Stimulated activated memory B cell treated with anti-CD40 and anti-IgM and Interleukin-4, amounts not matched to agents 10 μg/mL and 1 μg/mL and 100 μg/mL, for 72 hours (primary cell): ENCODE measurements around the gene FGGY.
"Not testable (repeated sequence)": the region's sequence is repeated elsewhere in the genome, so short reads cannot be mapped to it uniquely, and the experiment has no call there.

ENCODE experiments used
- ATAC-seq: fragments of 150-1000 bp; cut with Tn5 transposase; 2 replicates; pipeline ENCODE4 v1.10.0; 2021
- H3K27ac Mint-ChIP-seq: one replicate; pipeline ENCODE4 v1.8.0; 2022; ENCODE audit warnings: mild to moderate bottlenecking, mixed read lengths
- H3K27me3 Mint-ChIP-seq: one replicate; pipeline ENCODE4 v1.8.0; 2022; ENCODE audit warnings: mixed read lengths
- H3K36me3 Mint-ChIP-seq: one replicate; pipeline ENCODE4 v1.8.0; 2022; ENCODE audit warnings: mixed read lengths
- H3K4me1 Mint-ChIP-seq: one replicate; pipeline ENCODE4 v1.8.0; 2022; ENCODE audit warnings: mixed read lengths
- H3K4me3 Mint-ChIP-seq: one replicate; pipeline ENCODE4 v1.8.0; 2022; ENCODE audit warnings: mild to moderate bottlenecking, moderate library complexity, mixed read lengths
- H3K9me3 Mint-ChIP-seq: one replicate; pipeline ENCODE4 v1.8.0; 2022; ENCODE audit warnings: mixed read lengths

The FGGY gene

GRCh38 chr1:59714966-59715365, 418.1 kb downstream of the FGGY start:
- H3K27ac Mint-ChIP-seq = no peak overlapping the region
- H3K9me3 Mint-ChIP-seq = no peaks in the 10 kb centered on the region
- ATAC-seq = no peak
- no peaks in the 10 kb centered on the region for H3K36me3 Mint-ChIP-seq
- H3K4me1 Mint-ChIP-seq = no peaks in the 10 kb centered on the region
- no peak overlapping the region for H3K4me3 Mint-ChIP-seq
- no peaks in the 10 kb centered on the region for H3K27me3 Mint-ChIP-seq

GRCh38 chr1:59716832-59717231, 419.9 kb downstream of the FGGY start:
- ATAC-seq = no peak
- H3K4me3 Mint-ChIP-seq = no peak overlapping the region
- H3K27ac Mint-ChIP-seq = no peak overlapping the region
- H3K27me3 Mint-ChIP-seq = no peaks in the 10 kb centered on the region
- H3K4me1 Mint-ChIP-seq = no peaks in the 10 kb centered on the region
- peaks cover under 1% of the 10 kb centered on the region for H3K36me3 Mint-ChIP-seq
- no peaks in the 10 kb centered on the region for H3K9me3 Mint-ChIP-seq

GRCh38 chr1:59718064-59718988, 421.4 kb downstream of the FGGY start:
- H3K9me3 Mint-ChIP-seq = no peaks in the 10 kb centered on the region
- H3K27me3 Mint-ChIP-seq = no peaks in the 10 kb centered on the region
- no peak overlapping the region for H3K4me3 Mint-ChIP-seq
- ATAC-seq = peak; percentile 34
- no peak overlapping the region for H3K27ac Mint-ChIP-seq
- peaks cover 15% of the 10 kb centered on the region for H3K36me3 Mint-ChIP-seq
- no peaks in the 10 kb centered on the region for H3K4me1 Mint-ChIP-seq

- Mint-ChIP-seq H3K4me1 (no peaks in the 10 kb centered on the region), H3K36me3 (peaks cover 17% of the 10 kb centered on the region), H3K27ac (no peak overlapping the region), H3K27me3 (no peaks in the 10 kb centered on the region), H3K9me3 (no peaks in the 10 kb centered on the region), H3K4me3 (no peak overlapping the region)
- ATAC-seq = no peak
Measured at GRCh38 chr1:59718989-59719360, 422.1 kb downstream of the FGGY start.

- Mint-ChIP-seq H3K4me3 (no peak overlapping the region), H3K4me1 (no peaks in the 10 kb centered on the region), H3K9me3 (no peaks in the 10 kb centered on the region), H3K27ac (no peak overlapping the region), H3K27me3 (no peaks in the 10 kb centered on the region), H3K36me3 (peaks cover 23% of the 10 kb centered on the region)
- no peak for ATAC-seq
Measured at GRCh38 chr1:59720326-59721115, 423.6 kb downstream of the FGGY start.

- Mint-ChIP-seq H3K36me3 (peaks cover 24% of the 10 kb centered on the region), H3K9me3 (no peaks in the 10 kb centered on the region), H3K27me3 (no peaks in the 10 kb centered on the region), H3K27ac (no peak overlapping the region), H3K4me1 (no peaks in the 10 kb centered on the region), H3K4me3 (no peak overlapping the region)
- ATAC-seq = no peak
Measured at GRCh38 chr1:59730302-59730701, 433.4 kb downstream of the FGGY start.

- ATAC-seq = no peak
- Mint-ChIP-seq H3K9me3 (peaks cover 1% of the 10 kb centered on the region), H3K4me3 (no peak overlapping the region), H3K4me1 (no peaks in the 10 kb centered on the region), H3K27me3 (no peaks in the 10 kb centered on the region), H3K27ac (no peak overlapping the region), H3K36me3 (peaks cover 30% of the 10 kb centered on the region)
Measured at GRCh38 chr1:59730759-59731478, 434.0 kb downstream of the FGGY start.

GRCh38 chr1:59731591-59731990, 434.7 kb downstream of the FGGY start:
- Mint-ChIP-seq H3K27me3 (no peaks in the 10 kb centered on the region), H3K4me3 (no peak overlapping the region), H3K4me1 (no peaks in the 10 kb centered on the region), H3K36me3 (peaks cover 37% of the 10 kb centered on the region), H3K9me3 (peaks cover 8% of the 10 kb centered on the region), H3K27ac (no peak overlapping the region)
- ATAC-seq = no peak

GRCh38 chr1:59732214-59732955, 435.5 kb downstream of the FGGY start:
- ATAC-seq = no peak
- Mint-ChIP-seq H3K9me3 (peaks cover 9% of the 10 kb centered on the region), H3K4me3 (no peak overlapping the region), H3K27ac (no peak overlapping the region), H3K27me3 (no peaks in the 10 kb centered on the region), H3K36me3 (peaks cover 45% of the 10 kb centered on the region), H3K4me1 (no peaks in the 10 kb centered on the region)

GRCh38 chr1:59733443-59734141, 436.7 kb downstream of the FGGY start:
- no peak overlapping the region for H3K27ac Mint-ChIP-seq

GRCh38 chr1:59735927-59736326, 439.0 kb downstream of the FGGY start:
- H3K27me3 Mint-ChIP-seq, H3K4me3 Mint-ChIP-seq, H3K27ac Mint-ChIP-seq, H3K4me1 Mint-ChIP-seq, ATAC-seq: not testable (repeated sequence)
- H3K36me3 Mint-ChIP-seq = peaks cover 62% of the 10 kb centered on the region
- H3K9me3 Mint-ChIP-seq = peaks cover 12% of the 10 kb centered on the region

More at GRCh38 chr1:59733443-59734141, 436.7 kb downstream of the FGGY start:
- Mint-ChIP-seq H3K4me3 (no peak overlapping the region), H3K27me3 (no peaks in the 10 kb centered on the region), H3K36me3 (peaks cover 50% of the 10 kb centered on the region), H3K4me1 (no peaks in the 10 kb centered on the region), H3K9me3 (peaks cover 9% of the 10 kb centered on the region)
- ATAC-seq = no peak

- H3K4me3 Mint-ChIP-seq = no peak overlapping the region
- H3K36me3 Mint-ChIP-seq = peaks cover 62% of the 10 kb centered on the region
- peaks cover 12% of the 10 kb centered on the region for H3K9me3 Mint-ChIP-seq
- H3K27ac Mint-ChIP-seq = no peak overlapping the region
- no peak for ATAC-seq
- no peaks in the 10 kb centered on the region for H3K4me1 Mint-ChIP-seq
- no peaks in the 10 kb centered on the region for H3K27me3 Mint-ChIP-seq
Measured at GRCh38 chr1:59736744-59737143, 439.9 kb downstream of the FGGY start.

- no peak for ATAC-seq
- Mint-ChIP-seq H3K27ac (no peak overlapping the region), H3K4me1 (no peaks in the 10 kb centered on the region), H3K9me3 (peaks cover 12% of the 10 kb centered on the region), H3K4me3 (no peak overlapping the region), H3K27me3 (no peaks in the 10 kb centered on the region), H3K36me3 (peaks cover 68% of the 10 kb centered on the region)
Measured at GRCh38 chr1:59737638-59738037, 440.7 kb downstream of the FGGY start.

GRCh38 chr1:59738152-59738551, 441.3 kb downstream of the FGGY start:
- no peaks in the 10 kb centered on the region for H3K4me1 Mint-ChIP-seq
- H3K36me3 Mint-ChIP-seq = peaks cover 64% of the 10 kb centered on the region
- H3K4me3 Mint-ChIP-seq = no peak overlapping the region
- peaks cover 12% of the 10 kb centered on the region for H3K9me3 Mint-ChIP-seq
- no peak for ATAC-seq
- H3K27me3 Mint-ChIP-seq = no peaks in the 10 kb centered on the region
- H3K27ac Mint-ChIP-seq = no peak overlapping the region
